HL-60 (cell line): ENCODE results near the gene FRAS1.

ENCODE experiments used
- POLR2AphosphoS5 ChIP-seq: IDR thresholded peaks from 2 replicates; pipeline ENCODE4 v1.6.1; 2012; ENCODE audit warnings: low read depth
- SPI1 ChIP-seq: IDR thresholded peaks from 2 replicates; pipeline ENCODE4 v1.6.1; 2012; ENCODE audit warnings: low read depth, mild to moderate bottlenecking, borderline replicate concordance

- TF ChIP-seq POLR2AphosphoS5, result no peak
- TF ChIP-seq SPI1, result no peak
Observed at GRCh38 chr4:78292856-78293255, 235.7 kb downstream of the FRAS1 start.
